Measurements from ENCODE around the gene VDAC2.
"Not testable (repeated sequence)": the region's sequence is repeated elsewhere in the genome, so short reads cannot be mapped to it uniquely, and the experiment has no call there.

The VDAC2 gene

DNA sequence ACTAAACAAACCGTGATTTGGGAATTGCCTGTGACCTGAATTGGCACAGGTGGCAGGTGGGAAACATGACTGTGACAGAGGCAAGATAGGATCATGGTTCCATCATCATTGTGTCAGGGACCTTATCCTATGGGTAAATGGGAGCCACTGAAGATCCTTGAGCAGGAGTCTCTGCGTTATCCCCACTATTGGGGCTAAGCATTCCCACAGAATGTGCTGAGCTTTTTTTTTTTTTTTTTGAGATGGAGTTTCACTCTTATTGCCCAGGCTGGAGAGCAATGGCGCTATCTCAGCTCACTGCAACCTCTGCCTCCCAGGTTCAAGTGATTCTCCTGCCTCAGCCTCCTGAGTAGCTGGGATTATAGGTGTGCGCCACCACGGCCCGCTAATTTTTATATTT is 10.6 kb upstream of the VDAC2 start:
- DNase-seq (ENCODE audit: low read depth) = not testable (repeated sequence)

DNA sequence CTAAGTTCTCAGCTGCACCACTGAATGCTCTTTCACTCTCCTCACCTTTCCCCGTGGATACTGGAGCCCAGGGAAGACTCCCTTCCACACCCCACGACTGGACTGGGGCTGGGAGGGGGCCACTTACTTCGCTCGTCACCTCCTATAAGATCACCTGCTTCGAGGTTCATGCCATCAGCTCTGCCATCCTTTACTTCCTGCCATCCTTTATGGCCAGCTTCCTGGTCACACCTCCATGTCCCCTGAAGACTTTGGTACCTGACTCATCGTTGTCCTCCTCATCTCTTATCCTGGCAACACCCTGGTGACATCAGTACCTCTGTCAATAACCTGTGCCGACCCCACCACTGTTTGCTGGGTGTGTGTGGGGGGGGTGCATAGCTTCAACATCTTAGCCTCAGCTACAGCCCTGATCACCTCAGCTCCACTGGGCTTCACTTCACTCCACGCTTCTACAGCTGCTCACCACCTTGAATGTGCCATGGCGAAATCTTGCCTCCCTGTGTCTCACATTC is 8.7 kb upstream of the VDAC2 start:
- DNase-seq (ENCODE audit: low read depth) = no peak

DNA sequence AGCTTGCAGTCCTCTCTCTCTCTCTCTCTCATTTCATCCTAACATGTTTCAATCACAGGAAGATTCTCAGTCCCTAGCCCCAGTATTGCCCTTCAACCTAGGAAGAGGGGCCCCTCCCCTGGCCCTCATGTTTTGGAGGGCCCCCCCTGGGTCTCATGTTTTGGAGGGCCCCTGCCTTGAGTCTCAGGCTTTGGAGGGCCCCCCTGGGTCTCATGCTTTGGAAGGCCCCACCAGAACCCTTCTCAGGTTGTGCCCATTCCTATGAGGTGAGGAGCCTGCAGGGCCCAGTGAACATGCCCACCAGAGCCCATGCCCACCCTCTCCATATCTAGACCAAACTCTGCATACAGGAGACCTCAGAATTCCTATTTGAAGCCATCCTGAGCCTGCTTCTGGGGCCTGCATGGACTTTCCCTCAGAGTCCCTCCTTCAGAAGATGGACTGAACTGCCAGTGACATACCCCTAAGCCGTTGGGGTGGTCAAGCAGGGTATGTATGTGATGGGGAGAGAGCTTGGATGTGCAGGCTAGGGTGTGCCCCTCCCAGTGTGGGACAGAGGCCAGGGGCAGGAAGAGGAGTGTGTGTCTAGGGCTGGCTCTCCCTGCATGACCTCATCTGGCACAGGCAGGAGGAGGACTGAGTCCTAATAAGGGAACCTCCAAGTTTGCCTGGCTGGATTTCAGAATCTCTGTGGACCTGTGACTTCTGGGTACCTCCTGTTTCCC is 8.1 kb upstream of the VDAC2 start:
- DNase-seq (ENCODE audit: low read depth) = no peak

DNA sequence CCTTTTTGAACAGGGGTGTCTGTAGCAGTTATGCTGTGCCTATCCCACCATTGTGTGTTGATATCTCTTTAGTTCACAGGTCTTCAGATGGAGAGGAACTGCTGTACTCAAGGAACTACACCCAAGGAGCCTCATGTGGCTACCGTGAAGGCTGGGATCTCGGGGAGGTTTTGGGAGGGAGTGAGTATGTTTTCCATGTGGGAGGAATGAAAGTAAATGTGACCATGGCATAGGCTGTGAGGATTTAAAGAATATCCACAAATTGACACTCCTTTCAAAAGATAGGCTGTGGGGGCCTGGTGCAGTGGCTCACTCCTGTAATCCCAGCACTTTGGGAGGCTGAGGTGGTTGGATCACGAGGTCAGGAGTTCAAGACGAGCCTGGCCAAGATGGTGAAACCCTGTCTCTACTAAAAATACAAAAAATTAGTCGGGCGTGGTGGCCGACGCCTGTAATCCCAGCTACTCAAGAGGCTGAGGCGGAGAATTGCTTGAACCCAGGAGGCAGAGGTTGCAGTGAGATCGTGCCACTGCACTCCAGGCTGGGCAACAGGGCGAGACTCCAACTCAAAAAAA is 7.5 kb upstream of the VDAC2 start:
- not testable (repeated sequence) for DNase-seq (ENCODE audit: low read depth)

DNA sequence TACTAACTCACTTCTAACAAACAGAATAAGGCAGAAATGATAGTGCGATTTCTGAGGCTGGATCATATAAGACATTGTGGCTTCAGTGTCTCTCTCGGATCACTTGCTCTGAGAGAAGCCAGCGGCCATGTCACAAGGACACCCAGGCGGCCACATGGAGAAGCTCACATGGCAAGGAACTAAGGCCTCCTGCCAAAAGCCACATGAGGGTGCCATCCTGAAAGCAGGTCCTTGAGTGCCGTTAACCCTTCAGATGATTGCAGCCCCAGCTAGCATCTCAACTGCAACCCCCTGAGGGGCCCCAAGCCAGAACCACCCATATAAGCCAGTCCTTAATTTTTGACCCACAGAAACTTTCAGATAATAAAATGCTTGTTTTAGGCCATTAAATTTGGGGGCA is 6.9 kb upstream of the VDAC2 start:
- DNase-seq (ENCODE audit: low read depth) = no peak

DNA sequence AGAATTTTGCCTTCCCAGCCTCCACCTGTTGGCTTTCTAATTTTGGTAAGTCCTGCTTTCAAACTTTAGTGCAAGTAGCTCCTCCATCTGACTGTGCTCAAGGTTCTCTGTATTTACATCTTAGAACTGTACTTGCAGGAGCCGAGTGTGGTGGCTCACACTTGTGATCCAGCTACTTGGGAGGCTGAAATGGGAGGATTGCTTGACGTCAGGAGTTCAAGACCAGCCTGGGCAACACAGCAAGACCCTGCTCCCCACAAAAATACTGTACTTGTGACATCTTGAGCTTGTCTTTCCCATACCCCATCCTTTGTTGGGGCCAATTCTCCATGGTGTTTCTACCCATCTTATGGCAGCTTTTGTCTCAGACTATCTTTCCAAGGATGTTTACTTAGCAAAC is 4.7 kb upstream of the VDAC2 start:
- DNase-seq (ENCODE audit: low read depth) = no peak

DNA sequence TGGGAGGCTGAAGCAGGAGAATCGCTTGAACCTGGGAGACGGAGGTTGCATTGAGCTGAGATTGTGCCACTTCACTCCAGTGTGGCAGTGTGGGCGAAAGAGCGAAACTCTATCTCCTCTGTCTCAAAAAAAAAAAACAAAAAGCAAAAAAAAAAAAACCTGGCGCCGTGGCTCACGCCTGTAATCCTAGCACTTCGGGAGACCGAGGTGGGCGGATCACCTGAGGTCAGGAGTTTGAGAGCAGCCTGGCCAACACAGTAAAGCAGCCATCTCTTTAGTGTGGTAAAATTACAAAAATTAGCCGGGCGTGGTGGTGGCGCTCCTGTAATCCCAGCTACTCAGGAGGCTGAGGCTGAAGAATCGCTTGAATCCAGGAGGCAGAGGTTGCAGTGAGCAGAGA is 4.0 kb upstream of the VDAC2 start:
- not testable (repeated sequence) for DNase-seq (ENCODE audit: low read depth)

DNA sequence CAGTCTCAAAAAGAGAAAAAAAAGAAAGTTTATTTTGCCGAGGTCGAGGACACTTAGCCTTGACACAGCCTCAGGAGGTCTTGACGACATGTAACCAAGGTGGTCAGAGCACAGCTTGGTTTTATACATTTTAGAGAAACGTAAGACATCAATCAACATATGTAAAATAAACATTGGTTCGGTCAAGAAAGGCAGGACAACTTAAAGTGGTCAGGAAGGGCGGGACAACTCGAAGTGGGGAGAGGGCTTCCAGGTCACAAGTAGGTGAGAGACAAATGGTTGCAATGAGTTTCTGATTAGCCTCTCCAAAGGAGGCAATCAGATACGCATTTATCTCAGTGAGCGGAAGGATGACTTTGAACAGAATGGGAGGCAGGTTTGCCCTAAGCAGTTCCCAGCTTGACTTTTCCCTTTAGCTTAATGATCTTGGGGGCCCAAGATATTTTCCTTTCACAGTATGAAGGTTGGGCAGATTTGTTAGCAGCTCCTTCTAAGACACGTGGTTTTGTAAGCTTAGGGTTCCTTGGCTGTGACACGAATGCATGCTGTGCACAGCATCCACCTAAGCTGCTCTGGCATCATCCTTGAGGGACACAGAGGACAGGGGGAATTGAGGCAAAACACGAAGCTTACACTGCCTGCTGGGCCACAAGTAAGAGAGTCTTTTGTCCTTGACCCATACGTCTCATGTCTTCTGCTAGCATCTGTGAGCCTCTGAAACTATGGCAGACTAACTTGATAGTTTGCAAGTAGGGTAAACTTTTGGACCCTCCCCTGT is 3.3 kb upstream of the VDAC2 start:
- DNase-seq (ENCODE audit: low read depth) = no peak

DNA sequence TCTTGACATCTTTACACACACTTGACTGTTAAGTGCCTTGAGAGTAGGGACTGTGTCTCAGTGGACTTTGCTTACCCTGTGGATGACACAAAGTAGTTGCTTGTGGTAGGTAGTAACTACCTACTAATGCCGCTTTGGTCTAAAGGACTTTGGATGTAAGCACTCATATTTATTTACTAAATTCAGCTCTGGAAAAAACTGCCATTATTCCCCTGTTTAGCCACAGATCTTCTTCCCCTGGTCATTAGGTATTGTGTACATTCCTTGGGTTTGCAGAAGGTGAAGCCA is 2.8 kb upstream of the VDAC2 start:
- DNase-seq (ENCODE audit: low read depth) = no peak

DNA sequence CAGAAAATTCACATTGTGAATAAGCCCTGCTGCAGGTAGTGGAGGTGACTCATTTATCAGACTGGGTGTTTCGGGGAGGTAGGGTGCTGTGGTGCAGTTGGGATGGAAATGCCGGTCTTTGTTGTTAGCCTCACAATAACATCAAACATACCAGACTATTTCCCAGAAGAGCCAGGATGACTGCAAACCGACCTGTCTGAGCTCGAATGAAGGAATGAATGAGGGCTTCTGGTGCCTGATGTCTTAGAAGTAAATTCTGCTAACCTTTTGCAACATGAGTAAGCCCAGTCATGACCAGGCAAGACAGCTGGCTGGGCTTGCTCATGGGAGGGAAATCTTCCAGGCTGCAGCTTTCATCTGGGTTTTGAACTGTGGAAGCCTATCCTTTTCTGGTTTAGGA is 2.4 kb upstream of the VDAC2 start:
- no peak for DNase-seq (ENCODE audit: low read depth)

DNA sequence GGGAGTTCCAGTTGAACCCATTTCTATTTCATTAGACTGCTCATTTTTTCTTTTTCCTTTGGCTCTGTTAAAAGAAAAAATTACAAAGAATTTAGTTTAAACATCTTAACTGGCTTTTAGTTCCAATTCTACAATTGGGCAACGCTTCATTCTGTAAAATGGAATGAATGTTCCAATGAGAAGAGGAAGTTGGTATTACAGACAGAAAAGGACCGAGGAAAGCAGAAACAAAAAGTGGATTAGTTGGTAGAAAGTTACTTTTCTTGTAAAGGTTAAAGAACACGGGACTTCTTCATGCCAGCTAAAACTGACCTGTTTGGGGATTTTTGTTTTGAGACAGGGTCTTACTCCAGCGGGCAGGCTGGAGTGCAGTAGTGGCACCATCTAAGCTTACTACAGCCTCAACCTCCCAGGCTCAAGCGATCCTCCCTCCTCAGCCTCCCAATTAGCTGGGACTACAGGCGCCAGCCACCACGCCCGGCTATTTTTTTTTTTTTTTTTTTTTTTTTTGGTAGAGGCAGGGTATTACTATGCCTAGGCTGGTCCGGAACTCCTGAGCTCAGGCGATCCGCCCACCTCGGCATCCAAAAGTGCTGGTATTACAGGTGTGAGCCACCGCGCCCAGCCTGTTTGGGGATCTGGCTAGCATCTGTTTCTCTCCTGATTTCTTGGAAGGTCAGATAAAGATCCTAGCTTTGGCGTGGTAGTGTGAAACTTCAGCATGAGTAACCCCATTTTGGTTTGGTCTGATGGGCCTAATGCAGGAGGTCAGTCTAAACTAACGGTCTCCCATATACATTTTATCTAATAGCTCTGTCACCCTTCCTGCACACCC is 1.3 kb upstream of the VDAC2 start:
- DNase-seq (ENCODE audit: low read depth) = no peak

DNA sequence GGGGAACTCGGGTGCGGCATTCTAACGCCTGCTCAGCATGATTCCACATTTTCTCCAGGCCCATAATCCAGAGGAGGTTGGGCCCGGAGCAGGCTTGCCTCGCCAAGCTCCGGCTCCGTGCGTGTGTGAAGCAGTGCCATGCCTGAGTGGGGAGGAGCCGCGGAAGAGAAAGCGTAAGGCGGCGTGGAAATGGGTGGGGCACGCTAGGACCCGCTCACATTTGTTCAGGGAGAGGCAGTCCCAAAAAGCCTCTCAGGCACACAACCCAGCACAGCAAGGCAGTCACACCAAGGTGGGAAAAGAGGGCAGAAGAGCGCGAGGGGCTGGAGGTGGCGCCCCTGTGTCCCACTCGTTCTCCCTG is 695 bp upstream of the VDAC2 start:
- no peak for DNase-seq (ENCODE audit: low read depth)

DNA sequence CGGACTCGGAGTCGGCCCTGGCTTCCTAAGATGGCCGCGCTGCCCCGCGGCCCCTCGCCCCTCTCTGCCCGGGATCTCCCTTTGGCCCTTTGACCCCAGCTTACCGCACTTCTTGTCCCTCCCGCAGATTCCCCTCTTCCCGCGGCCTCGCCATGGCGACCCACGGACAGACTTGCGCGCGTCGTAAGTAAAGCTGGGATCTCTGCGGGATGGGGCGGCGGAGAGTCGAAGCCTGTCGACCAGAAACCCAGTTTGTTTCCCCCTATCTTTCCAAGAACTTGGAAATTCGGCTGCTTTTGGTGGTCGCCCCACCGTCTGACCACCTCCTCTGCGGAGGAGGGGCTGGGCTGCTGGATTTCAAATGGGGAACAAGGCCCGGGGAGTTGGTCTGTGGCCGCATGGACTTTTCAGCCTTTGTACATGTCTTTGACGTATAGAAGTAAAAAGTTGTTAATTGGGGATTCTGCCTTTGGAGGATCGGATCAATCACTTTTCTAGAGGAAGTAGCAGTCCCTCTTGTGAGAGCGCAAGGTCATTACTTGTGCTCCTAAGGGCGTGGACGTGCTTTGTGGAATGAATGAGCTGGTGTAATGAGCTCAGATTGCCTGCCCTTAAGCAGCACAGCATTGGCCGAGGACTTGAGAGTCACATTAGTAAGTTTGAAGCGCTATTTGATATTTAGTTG is 553 bp downstream of the VDAC2 start:
- no peak for DNase-seq (ENCODE audit: low read depth)

DNA sequence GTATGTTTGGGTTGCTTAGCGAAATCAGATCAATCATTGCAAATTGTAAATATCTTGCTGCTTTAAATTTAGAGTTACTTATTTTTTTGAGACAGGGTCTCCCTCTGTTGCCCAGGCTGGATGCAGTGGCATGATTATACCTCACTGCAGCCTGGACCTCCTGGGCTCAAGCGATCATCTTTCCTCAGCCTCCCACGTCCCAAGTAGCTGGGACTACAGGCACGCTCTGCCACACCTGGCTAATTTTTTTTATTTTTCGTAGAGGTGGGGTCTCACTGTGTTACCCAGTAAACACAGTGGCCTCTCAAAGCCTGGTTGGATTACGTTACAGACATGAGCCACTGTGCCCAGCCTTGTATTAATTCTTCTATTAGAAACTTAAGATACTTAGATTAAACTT is 1.7 kb downstream of the VDAC2 start:
- no peak for DNase-seq (ENCODE audit: low read depth)

DNA sequence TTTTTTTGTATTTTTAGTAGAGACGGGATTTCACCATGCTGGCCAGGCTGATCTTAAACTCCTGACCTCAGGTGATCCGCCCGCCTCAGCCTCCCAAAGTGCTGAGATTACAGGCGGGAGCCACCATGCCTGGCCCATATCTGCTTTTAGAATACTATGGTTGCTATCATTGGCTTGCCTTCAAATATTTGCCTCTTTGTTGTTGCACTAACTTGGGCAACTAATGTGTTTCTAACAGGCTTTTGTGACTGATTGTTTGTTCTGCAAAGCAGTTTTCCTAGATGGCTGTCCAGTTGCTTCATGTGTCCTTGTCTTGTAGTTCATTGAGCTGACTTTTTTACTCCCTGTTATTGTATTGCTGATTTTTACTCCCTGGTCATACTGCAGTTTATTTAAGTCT is 9.7 kb downstream of the VDAC2 start:
- DNase-seq (ENCODE audit: low read depth) = no peak

DNA sequence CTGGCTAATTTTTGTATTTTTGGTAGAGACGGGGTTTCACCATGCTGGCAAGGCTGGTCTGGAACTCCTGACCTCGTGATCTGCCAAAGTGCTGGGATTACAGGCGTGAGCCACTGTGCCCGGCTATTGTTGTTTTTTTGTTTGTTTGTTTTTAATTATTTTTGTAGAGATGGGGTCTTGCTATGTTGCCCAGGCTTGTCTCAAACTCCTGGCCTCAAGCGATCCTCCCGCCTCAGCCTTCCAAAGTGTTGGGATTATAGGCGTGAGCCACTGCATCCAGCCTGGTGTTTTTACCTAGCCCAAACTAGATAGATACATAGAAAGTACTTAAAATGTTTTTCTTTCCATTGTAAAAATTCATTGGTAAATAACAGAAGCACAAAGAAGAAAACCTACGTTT is 10.9 kb downstream of the VDAC2 start:
- DNase-seq (ENCODE audit: low read depth) = not testable (repeated sequence)

DNA sequence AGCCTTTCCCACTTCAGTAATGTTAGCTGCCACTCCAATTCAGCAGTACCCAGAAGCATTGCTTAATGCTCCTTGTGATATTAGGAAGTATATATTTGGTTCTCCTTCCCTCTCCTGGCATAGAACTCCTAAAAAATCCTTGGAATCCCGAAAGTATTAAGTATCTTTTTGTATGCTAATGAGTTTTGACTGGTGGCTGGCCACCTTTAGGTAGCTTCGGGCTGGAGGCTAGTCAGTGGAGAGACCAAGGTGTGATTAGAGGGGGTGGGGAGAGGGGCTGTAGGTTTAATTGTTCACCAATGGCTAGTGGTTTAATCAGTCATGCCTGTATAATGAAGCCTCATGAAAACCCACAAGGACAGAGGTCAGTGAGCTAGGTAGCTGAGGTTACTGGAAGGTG is 12.9 kb downstream of the VDAC2 start:
- DNase-seq (ENCODE audit: low read depth) = no peak

DNA sequence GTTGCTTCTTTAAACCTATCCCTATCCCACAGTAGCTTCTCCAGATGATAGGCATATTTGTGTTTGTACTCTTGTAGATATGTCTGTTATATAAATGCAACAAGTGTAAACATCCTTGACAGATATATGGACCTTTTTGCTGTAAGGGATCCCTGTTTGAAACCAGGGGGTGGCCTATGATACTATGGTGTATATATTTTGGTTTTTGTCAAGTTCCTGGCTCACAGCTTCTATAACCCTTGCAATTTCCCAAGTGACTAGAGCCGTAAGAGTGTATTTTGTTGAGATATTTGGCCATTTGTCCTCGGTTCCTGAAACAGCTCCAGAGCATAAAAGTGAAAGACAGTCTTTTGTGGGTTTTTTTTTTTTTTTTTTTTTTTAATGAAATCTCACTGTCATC is 15.5 kb downstream of the VDAC2 start:
- no peak for DNase-seq (ENCODE audit: low read depth)

DNA sequence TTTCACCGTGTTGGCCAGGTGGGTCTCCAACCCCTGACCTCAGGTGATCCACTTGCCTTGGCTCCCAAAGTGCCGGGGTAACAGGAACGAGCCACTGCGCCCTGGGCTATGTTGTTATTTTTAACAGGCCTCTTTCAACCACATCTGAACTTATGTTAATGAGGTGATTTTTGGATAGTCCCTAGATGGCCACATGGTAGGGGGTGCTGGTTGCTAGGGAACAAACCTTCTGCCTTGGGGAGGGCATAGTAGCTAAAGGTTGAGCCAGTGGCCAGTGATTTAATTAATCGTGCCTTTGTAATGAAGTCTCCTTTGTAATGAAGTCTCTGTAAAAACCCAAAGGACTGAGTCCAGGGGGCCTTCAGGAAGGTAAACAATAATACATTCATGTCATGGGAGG is 16.1 kb downstream of the VDAC2 start:
- no peak for DNase-seq (ENCODE audit: low read depth)

DNA sequence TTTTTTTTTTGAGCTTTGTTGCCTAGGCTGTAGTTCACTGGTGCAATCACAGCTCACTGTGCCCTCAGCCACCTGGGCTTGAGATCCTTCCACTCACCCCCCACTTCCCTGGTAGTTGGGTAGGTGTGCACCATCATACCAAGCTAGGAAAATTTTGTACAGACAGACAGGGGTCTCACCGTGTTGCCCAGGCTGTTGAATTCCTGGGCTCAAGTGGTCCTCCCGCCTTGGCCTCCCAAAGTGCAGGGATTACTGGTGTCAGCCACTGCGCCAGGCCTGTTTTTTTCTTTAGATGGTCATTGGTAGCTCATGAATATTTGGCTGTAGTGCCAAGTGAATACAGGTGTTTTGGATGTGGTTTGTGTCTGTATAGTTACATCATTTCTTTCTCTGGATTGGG is 17.7 kb downstream of the VDAC2 start:
- no peak for DNase-seq (ENCODE audit: low read depth)

DNA sequence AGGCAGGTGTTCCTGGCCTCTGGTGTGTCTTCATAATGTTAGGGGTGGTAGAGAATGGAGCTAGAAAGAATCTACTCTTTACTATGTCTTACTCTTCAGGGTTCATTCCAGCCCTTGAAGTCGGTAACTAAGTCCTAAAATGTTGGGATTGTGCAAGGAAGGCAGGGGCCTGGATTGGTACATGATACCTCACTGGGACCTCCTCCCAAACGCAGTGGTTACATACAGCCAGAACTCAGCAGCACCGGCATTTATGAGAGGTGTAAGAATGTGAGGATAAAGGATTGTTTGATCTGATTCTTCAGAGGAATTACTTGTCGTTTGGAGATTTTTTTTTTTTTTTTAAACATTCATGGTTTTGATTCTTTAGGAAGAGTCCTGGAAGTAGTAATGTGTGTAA is 18.2 kb downstream of the VDAC2 start:
- DNase-seq (ENCODE audit: low read depth) = no peak

DNA sequence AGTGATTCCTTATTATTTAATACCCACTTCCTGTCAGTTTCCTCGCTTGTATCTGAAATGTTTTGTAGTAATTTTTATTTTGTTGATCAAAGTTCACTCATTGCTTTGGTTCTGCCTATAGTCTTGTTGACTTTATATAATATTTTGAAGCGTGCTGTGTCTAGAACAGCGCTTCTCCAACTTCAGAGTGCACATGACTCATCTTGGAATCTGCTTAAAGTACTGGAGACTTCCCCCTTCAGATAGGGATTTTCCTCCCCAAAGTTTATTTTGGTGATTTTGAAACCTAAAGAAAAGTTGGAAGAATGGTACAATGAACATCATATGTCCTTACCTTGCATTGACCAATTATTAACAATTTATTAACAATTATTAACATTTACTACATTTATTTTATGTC is 19.4 kb downstream of the VDAC2 start:
- DNase-seq (ENCODE audit: low read depth) = no peak

All from non-pigmented ciliary epithelial cell (primary cell).